ENCODE results near the gene TCTA. TPM values are rescaled to one million over a fixed set of nuclear protein-coding genes. Genes with fewer than 3 reads are reported as not detected.

TCTA gene
- total and polyA plus RNA-seq, 2 of the 8 experiments (the other 6 are each of a cell fraction or from before 2014, with no cell fraction given), result 6.2 to 11.0 TPM

- no peak overlapping the region for H2BK5ac ChIP-seq (ENCODE audit: low read depth, low read length)
- H3K4ac ChIP-seq (replicated peaks; ENCODE audit: insufficient read length, low read depth, low read length), result no peak overlapping the region
- no peak overlapping the region for H3K56ac ChIP-seq (replicated peaks; ENCODE audit: insufficient read length, low read depth, low read length)
- ChIA-PET POLR2A (ENCODE audit: partially characterized antibody) (interaction anchor here (1.0 to 3.3 kb wide), 5 partner anchors 8 to 62 kb away, joined by 3 to 16 read pairs (median 4); partner anchors contain the start of genes RHOA, TCTA and USP4), CTCF (ENCODE audit: partially characterized antibody) (interaction anchor here (1.0 to 1.7 kb wide), 3 partner anchors 13 to 24 kb away, joined by 3 read pairs; no protein-coding TSS in a partner anchor)
- H3K9ac ChIP-seq (replicated peaks in 1 of 4; ENCODE audit: extremely low read depth in 1 of 4, low read depth in 3 of 4, low read length in 3 of 4), result no peak overlapping the region
- no peaks in the 10 kb centered on the region for H3K27me3 ChIP-seq (replicated peaks in 1 of 4; ENCODE audit: control insufficient read depth in 3 of 4, extremely low read depth in 1 of 4, insufficient read depth in 3 of 4, low read length in 3 of 4)
- no peak overlapping the region for H4K8ac ChIP-seq (ENCODE audit: extremely low read depth, insufficient read depth, low read length)
- peaks cover 12% of the 10 kb centered on the region for H3K79me1 ChIP-seq (ENCODE audit: low read depth, low read length)
- H2BK120ac ChIP-seq (replicated peaks; ENCODE audit: low read depth, low read length), result no peak overlapping the region
- H4K91ac ChIP-seq (replicated peaks; ENCODE audit: insufficient read length, low read length), result no peak overlapping the region
- H3K4me2 ChIP-seq (ENCODE audit: insufficient read depth in 1 of 2, low read depth in 2 of 2, low read length in 2 of 2), result no peak overlapping the region
- DNase-seq (ENCODE audit: low read depth in 1 of 2, low spot score in 2 of 2), result no peak
- H3K4me1 ChIP-seq (replicated peaks in 1 of 4; ENCODE audit: control insufficient read depth in 3 of 4, insufficient read depth in 4 of 4, low read length in 3 of 4), result no peaks in the 10 kb centered on the region
- no peak overlapping the region for H2AFZ ChIP-seq (ENCODE audit: low read length)
- no peak for FAIRE-seq
- H2BK20ac ChIP-seq (ENCODE audit: low read length), result no peak overlapping the region
- no peak for TF ChIP-seq HDAC6 (IDR thresholded peaks at IDR 0.05; ENCODE audit: low read depth, low read length)
- no peak for TF ChIP-seq ZNF274 (IDR thresholded peaks at IDR 0.05; ENCODE audit: borderline replicate concordance, extremely low read depth, low read length)
- no peak for TF ChIP-seq SUZ12 (IDR thresholded peaks at IDR 0.05; ENCODE audit: low read length)
- TF ChIP-seq RFX5 (IDR thresholded peaks at IDR 0.05; ENCODE audit: borderline replicate concordance, low read depth, low read length), result no peak
- TF ChIP-seq CREB1 (IDR thresholded peaks at IDR 0.05), result no peak
- TF ChIP-seq USF2 (IDR thresholded peaks at IDR 0.05; ENCODE audit: low read length), result no peak
- no peak for TF ChIP-seq BRCA1 (IDR thresholded peaks at IDR 0.05; ENCODE audit: low read depth, low read length)
- no peak for TF ChIP-seq RXRA (IDR thresholded peaks at IDR 0.05; ENCODE audit: insufficient read depth, low read depth, low read length)
- TF ChIP-seq RNF2 (IDR thresholded peaks at IDR 0.05; ENCODE audit: borderline replicate concordance, low read depth, low read length, missing control alignments, poor library complexity, severe bottlenecking), result no peak
- no peak for TF ChIP-seq EGR1 (IDR thresholded peaks at IDR 0.05; ENCODE audit: borderline replicate concordance, low read depth, low read length)
- no peak for TF ChIP-seq ASH2L (IDR thresholded peaks at IDR 0.05; ENCODE audit: low read length)
- no peaks in the 10 kb centered on the region for H3K23me2 ChIP-seq (ENCODE audit: low read depth, low read length)
- H2AK5ac ChIP-seq (ENCODE audit: low read depth, low read length), result no peak overlapping the region
- H2BK12ac ChIP-seq (ENCODE audit: low read depth, low read length), result no peak overlapping the region
- no peak overlapping the region for H3K4me3 ChIP-seq (ENCODE audit: extremely low read depth in 1 of 4, insufficient read depth in 2 of 4, low read depth in 3 of 4, low read length in 4 of 4)
- H3K14ac ChIP-seq (ENCODE audit: insufficient read length), result no peak overlapping the region
- H3K23ac ChIP-seq (ENCODE audit: insufficient read length), result no peak overlapping the region
- no peak overlapping the region for H3K18ac ChIP-seq (ENCODE audit: extremely low read depth, low read length)
- H3K9me3 ChIP-seq (ENCODE audit: insufficient read depth in 2 of 2, low read depth in 1 of 2, low read length in 1 of 2), result no peaks in the 10 kb centered on the region
- peaks cover 34 to 95% of the 10 kb centered on the region in 2 experiments for H3K79me2 ChIP-seq (ENCODE audit: control insufficient read depth in 1 of 2, insufficient read depth in 2 of 2, low read length in 2 of 2)
- no peak overlapping the region for H3K27ac ChIP-seq (ENCODE audit: low read depth, low read length)
- no peak overlapping the region for H4K5ac ChIP-seq (ENCODE audit: insufficient read length, low read depth, low read length)
- no peaks in the 10 kb centered on the region; a peak in 1 of 8 replicates for H3K36me3 ChIP-seq (ENCODE audit: control insufficient read depth in 2 of 4, insufficient read depth in 4 of 4, low read length in 3 of 4)
- H4K20me1 ChIP-seq (replicated peaks in 1 of 2; ENCODE audit: control insufficient read depth in 1 of 2, insufficient read depth in 2 of 2, low read length in 2 of 2), result peaks cover 16 to 21% of the 10 kb centered on the region in 2 experiments
- 93% methylated on average over 2 of the region's 2 CpGs; no CpG with 5 or more reads in 1 of the 2 experiments for WGBS, 2 experiments (ENCODE audit: extremely low coverage in 1 of 2, insufficient coverage in 1 of 2, insufficient read length in 1 of 2, insufficient replicate concordance in 2 of 2, low coverage in 1 of 2, low lambda C conversion rate in 2 of 2, missing lambda C conversion rate in 1 of 2)
- no peak overlapping the region for H2BK15ac ChIP-seq (ENCODE audit: low read length)
These were observed 10.5 kb upstream of the TCTA start for GRCh38 chr3:49401766-49402165.
